ENCODE results near the gene CEP126.

Gene CEP126

GRCh38 chr11:102004220-102004619, 89.4 kb downstream of the CEP126 start:
- no peaks in the 10 kb centered on the region for H3K4me1 ChIP-seq (ENCODE audit: control insufficient read depth in 1 of 2, insufficient read depth in 1 of 2, low read depth in 1 of 2, low read length in 1 of 2)
- no peaks in the 10 kb centered on the region for H3K36me3 ChIP-seq
- H3K4me3 ChIP-seq (ENCODE audit: low read depth in 1 of 2, low read length in 1 of 2) = no peak overlapping the region
- no peak for TF ChIP-seq CTCF (IDR thresholded peaks at IDR 0.05)
- H3K27me3 ChIP-seq = peaks cover 3% of the 10 kb centered on the region
- no peak overlapping the region for H3K27ac ChIP-seq
- no peaks in the 10 kb centered on the region for H3K9me3 ChIP-seq

GRCh38 chr11:102005306-102005705, 90.5 kb downstream of the CEP126 start:
- H3K9me3 ChIP-seq = no peaks in the 10 kb centered on the region
- peaks cover 14% of the 10 kb centered on the region for H3K27me3 ChIP-seq
- H3K36me3 ChIP-seq = no peaks in the 10 kb centered on the region
- no peaks in the 10 kb centered on the region for H3K4me1 ChIP-seq (ENCODE audit: control insufficient read depth in 1 of 2, insufficient read depth in 1 of 2, low read depth in 1 of 2, low read length in 1 of 2)
- H3K27ac ChIP-seq = no peak overlapping the region
- H3K4me3 ChIP-seq (ENCODE audit: low read depth in 1 of 2, low read length in 1 of 2) = no peak overlapping the region
- TF ChIP-seq CTCF (IDR thresholded peaks at IDR 0.05) = no peak

GRCh38 chr11:102006835-102007566, 92.2 kb downstream of the CEP126 start:
- H3K27me3 ChIP-seq = peaks cover 31% of the 10 kb centered on the region
- no peak overlapping the region for H3K27ac ChIP-seq
- H3K9me3 ChIP-seq = no peaks in the 10 kb centered on the region
- no peaks in the 10 kb centered on the region for H3K4me1 ChIP-seq (ENCODE audit: control insufficient read depth in 1 of 2, insufficient read depth in 1 of 2, low read depth in 1 of 2, low read length in 1 of 2)
- H3K36me3 ChIP-seq = no peaks in the 10 kb centered on the region
- TF ChIP-seq CTCF (IDR thresholded peaks at IDR 0.05) = no peak
- no peak overlapping the region for H3K4me3 ChIP-seq (ENCODE audit: low read depth in 1 of 2, low read length in 1 of 2)

- TF ChIP-seq CTCF (IDR thresholded peaks at IDR 0.05) = no peak
- H3K27ac ChIP-seq = no peak overlapping the region
- no peaks in the 10 kb centered on the region for H3K9me3 ChIP-seq
- no peaks in the 10 kb centered on the region for H3K36me3 ChIP-seq
- H3K27me3 ChIP-seq = peaks cover 38% of the 10 kb centered on the region
- no peak overlapping the region for H3K4me3 ChIP-seq (ENCODE audit: low read depth in 1 of 2, low read length in 1 of 2)
- H3K4me1 ChIP-seq (ENCODE audit: control insufficient read depth in 1 of 2, insufficient read depth in 1 of 2, low read depth in 1 of 2, low read length in 1 of 2) = no peaks in the 10 kb centered on the region
Measured at GRCh38 chr11:102007567-102008437, 93.0 kb downstream of the CEP126 start.

GRCh38 chr11:102010776-102011494, 96.1 kb downstream of the CEP126 start:
- TF ChIP-seq CTCF (IDR thresholded peaks at IDR 0.05) = no peak
- Histone ChIP-seq H3K4me1 (ENCODE audit: control insufficient read depth in 1 of 2, insufficient read depth in 1 of 2, low read depth in 1 of 2, low read length in 1 of 2) (no peaks in the 10 kb centered on the region), H3K9me3 (no peaks in the 10 kb centered on the region), H3K27ac (no peak overlapping the region), H3K4me3 (ENCODE audit: low read depth in 1 of 2, low read length in 1 of 2) (no peak overlapping the region), H3K36me3 (no peaks in the 10 kb centered on the region), H3K27me3 (peaks cover 45% of the 10 kb centered on the region)
